IPS-18c (cell line): Measurements from ENCODE around the gene MYO1B.

Experiments
- H3K4me3 ChIP-seq: 2 replicates; pipeline ENCODE4 v1.7.0; 2013; ENCODE audit warnings: low read depth, mild to moderate bottlenecking, low read length, moderate library complexity; ENCODE audit not compliant: insufficient read depth
- H3K9me3 ChIP-seq: one replicate; pipeline ENCODE4 v1.6.1; 2013; ENCODE audit warnings: mild to moderate bottlenecking, low read length, moderate library complexity; ENCODE audit not compliant: control insufficient read depth, insufficient read depth

MYO1B gene

GRCh38 chr2:191321861-191322662, 76.9 kb downstream of the MYO1B start:
- Histone ChIP-seq H3K9me3 (no peaks in the 10 kb centered on the region), H3K4me3 (no peak overlapping the region)

DNA sequence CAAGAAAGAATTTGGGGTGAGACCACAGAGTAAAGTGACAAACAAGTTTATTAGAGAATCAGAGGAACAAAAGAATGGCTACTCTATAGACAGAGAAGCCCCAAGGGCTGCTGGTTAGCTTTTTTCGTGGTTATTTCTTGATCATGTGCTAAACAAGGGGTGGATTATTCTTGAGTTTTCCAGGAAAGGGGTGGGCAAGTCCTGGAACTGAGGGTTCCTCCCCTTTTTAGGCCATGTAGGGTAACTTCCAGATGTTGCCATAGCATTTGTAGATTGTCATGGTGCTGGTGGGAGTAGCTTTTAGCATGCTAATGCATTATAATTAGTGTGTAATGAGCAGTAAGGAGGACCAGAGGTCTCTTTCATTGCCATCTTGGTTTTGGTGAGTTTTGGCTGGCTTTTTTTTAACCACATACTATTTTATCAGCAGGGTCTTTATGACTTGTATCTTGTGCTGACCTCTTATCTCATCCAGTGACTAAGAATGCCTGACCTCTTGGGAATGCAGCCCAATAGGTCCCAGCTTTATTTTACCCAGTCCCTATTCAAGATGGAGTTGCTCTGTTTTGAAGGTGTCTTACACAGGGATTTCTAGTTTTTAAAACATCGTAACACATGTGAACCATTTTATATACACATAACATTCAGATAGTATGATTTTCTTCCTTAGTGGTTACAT, 77.8 kb downstream of the MYO1B start:
- no peaks in the 10 kb centered on the region for H3K9me3 ChIP-seq

GRCh38 chr2:191325651-191326365, 80.6 kb downstream of the MYO1B start:
- Histone ChIP-seq H3K4me3 (no peak overlapping the region), H3K9me3 (no peaks in the 10 kb centered on the region)

More for the DNA sequence above, 77.8 kb downstream of the MYO1B start:
- no peak overlapping the region for H3K4me3 ChIP-seq

DNA sequence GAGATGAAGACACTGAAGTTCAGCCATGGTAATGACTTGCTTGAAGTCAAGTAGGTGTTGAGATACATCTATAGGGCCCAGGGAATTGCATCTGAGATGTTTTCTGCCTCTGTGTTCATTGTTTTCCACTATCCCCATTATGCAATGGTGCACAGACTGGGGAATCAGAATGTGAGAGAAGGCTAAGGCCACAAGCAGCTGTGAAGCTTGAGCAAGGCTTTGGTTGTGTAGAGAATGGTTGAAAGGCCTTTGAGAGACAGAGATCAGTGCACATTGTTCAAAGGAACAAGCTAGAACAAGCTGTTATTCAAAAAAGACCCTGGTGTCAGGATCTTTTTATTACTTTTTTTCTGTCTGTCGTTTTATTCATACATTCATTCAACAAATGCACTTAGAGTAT, 82.3 kb downstream of the MYO1B start:
- H3K4me3 ChIP-seq, result no peak overlapping the region
- no peaks in the 10 kb centered on the region for H3K9me3 ChIP-seq

DNA sequence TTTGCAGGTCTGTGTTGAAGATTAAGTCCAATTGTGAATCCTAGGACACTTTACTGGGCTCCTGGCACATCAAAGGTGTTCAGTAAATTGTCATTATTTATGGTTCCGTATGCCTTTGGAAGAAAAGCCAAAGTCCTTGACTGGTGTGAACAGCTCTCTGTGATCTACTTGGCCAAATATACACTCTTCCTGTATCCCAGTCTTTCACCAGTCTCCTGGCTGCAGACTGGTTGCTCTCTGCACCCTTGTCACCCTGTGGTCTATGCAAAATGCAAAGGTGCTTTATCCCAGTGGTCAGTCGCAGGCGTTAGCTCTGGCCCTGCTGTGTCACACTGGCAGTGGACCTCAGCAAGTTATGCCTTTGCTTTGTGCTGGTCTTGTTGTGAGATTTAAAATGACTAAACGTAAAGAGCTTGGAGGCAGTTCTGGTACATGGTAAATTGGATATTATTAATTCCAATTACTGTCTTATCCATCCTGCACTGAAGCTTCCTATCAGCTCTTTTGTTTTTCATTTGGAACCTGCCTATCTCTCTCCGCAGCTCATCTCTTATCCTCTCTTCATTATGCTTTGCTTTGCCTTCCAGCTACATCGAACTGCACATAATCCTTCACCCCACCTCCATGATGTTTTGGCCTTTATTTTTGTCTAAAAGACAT, 83.1 kb downstream of the MYO1B start:
- no peak overlapping the region for H3K4me3 ChIP-seq
- H3K9me3 ChIP-seq, result no peaks in the 10 kb centered on the region

DNA sequence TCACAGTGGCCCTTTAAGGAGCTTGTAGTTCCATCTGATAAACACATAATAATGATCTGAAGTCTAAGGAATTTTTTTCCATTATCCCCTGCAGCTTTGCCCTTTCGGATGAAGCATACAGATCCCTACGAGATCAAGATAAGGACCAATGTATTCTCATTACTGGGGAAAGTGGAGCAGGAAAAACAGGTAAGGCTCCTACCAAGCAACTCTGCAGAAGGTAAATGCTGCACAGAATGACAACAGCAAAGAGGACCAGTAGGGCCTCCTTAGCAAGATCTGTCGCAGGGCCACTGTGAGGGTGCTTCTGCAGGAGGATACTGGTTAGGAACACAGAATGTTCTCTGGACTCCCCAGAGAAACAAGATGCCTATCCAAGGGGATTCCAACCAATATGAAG, 84.6 kb downstream of the MYO1B start:
- Histone ChIP-seq H3K4me3 (no peak overlapping the region), H3K9me3 (no peaks in the 10 kb centered on the region)

DNA sequence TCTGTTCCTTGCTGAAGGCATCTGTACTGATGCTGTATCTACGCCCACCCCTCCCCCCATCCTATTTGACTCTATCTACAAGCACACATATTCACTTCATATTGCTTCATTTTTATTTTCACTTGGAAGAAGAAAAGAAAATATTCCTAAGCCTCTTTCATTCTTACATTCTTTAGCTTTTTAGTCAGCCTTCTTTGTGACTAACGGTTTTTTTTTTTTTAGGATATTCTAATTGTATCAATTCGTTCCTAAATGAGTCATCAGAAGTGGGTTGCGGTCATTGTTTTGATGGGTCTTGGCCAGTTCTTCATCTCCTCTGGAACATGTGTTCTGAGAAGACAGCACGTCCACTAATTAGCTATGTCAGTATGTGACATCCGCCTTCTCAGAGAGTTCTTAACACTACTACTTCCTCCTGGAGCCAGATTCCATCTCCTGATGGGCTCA, 88.7 kb downstream of the MYO1B start:
- Histone ChIP-seq H3K4me3 (no peak overlapping the region), H3K9me3 (no peaks in the 10 kb centered on the region)

DNA sequence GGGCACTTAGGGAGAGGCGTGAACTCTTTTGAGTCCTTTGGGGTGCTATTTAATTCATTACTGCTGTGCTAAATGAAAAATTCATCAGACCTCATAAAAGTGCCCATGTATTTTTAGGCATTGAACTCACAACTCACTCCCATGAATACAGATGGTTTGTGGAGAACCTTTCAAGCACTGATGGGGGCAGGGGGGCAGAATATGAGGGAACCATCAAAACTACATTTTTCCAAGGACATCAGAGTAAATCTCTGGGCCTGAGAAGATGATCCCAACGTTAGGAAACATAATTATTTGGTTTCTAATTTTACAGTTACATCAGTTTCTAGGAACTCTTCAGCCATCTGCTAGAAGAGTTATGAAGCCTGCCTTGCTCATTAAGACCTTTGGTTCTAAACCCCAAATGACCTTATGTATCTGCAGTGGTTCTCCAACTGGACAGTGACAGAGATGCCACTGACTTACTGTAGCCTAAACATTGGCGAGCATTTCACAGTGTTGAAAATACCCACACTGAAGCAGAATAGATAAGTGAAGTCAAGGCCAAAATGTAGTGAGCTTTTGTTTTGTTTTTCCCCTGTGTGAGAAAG, 90.8 kb downstream of the MYO1B start:
- no peak overlapping the region for H3K4me3 ChIP-seq
- no peaks in the 10 kb centered on the region for H3K9me3 ChIP-seq

DNA sequence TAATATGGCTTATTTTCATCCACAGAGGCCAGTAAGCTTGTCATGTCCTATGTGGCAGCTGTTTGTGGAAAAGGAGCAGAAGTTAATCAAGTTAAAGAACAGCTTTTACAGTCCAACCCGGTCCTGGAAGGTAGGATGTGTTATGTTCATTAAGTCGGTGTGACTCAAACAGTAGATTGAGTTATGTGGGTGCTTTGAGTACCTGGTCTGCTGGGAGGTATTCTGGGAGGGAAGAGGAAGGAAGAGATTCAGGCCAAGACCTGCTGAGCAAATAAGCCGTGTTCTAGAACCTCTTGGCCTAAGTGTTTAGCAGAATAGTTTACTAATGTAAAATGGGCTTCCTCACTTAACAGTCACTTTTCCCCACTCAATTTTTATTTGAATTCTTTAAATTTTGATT, 96.2 kb downstream of the MYO1B start:
- Histone ChIP-seq H3K9me3 (peaks cover 2% of the 10 kb centered on the region), H3K4me3 (no peak overlapping the region)

GRCh38 chr2:191343796-191344338, 98.7 kb downstream of the MYO1B start:
- H3K9me3 ChIP-seq, result peaks cover 2% of the 10 kb centered on the region
- no peak overlapping the region for H3K4me3 ChIP-seq

GRCh38 chr2:191345788-191346187, 100.6 kb downstream of the MYO1B start:
- H3K4me3 ChIP-seq, result no peak overlapping the region
- peaks cover 2% of the 10 kb centered on the region for H3K9me3 ChIP-seq

GRCh38 chr2:191347154-191347553, 102.0 kb downstream of the MYO1B start:
- Histone ChIP-seq H3K4me3 (no peak overlapping the region), H3K9me3 (peaks cover 2% of the 10 kb centered on the region)

DNA sequence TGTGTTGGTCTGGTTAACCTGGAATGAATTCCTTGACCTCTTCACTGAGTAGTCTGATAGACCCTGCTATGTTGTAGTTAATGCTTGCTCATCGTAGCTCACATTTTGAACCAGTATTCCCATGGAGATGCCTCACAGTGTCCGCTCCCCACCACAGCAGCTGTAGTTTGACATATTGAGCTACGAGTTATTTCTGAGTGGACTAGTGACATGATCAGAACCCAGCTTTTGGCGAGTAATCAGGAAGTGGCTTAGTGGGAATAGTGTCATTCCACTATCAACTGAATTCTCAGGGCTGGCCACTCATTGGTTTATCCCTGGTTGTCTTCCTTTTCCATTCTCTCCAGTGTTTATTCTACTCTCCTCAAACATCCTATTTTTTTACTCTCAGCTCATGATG, 102.7 kb downstream of the MYO1B start:
- no peak overlapping the region for H3K4me3 ChIP-seq
- peaks cover 2% of the 10 kb centered on the region for H3K9me3 ChIP-seq

- Histone ChIP-seq H3K4me3 (no peak overlapping the region), H3K9me3 (no peaks in the 10 kb centered on the region)
Observed at GRCh38 chr2:191349990-191350389, 104.8 kb downstream of the MYO1B start.

GRCh38 chr2:191350826-191351225, 105.6 kb downstream of the MYO1B start:
- no peaks in the 10 kb centered on the region for H3K9me3 ChIP-seq
- no peak overlapping the region for H3K4me3 ChIP-seq

- Histone ChIP-seq H3K4me3 (no peak overlapping the region), H3K9me3 (no peaks in the 10 kb centered on the region)
Observed at GRCh38 chr2:191351298-191351697, 106.1 kb downstream of the MYO1B start.

DNA sequence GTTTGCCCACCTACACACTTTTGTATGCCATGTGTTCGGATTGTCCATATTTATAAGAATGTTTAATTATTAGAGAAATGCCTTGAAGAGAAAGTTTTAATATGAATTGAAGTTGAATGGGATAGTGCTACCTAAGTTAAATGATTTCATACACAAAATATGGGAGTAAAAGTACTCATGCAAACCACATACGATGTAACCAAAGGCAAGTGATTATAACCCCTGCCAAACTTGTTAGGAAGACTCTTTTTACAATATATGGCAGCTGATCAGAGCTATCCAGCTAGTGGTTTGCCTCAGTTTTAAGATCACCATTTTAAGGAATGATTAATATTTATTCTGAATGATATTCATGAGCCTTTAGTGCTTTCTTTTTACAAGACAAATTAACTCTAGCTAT, 106.7 kb downstream of the MYO1B start:
- Histone ChIP-seq H3K9me3 (no peaks in the 10 kb centered on the region), H3K4me3 (no peak overlapping the region)
